Ishikawa (cell line): ENCODE data around the gene DDAH1.

Source experiments
- CEBPB ChIP-seq: IDR thresholded peaks from 2 replicates; pipeline ENCODE4 v1.6.1; 2012
- CREB1 ChIP-seq: IDR thresholded peaks from 2 replicates; pipeline ENCODE4 v1.6.1; 2012; ENCODE audit warnings: low read depth
- EGR1 ChIP-seq: IDR thresholded peaks from 2 replicates; pipeline ENCODE4 v1.6.1; 2012
- EP300 ChIP-seq: IDR thresholded peaks from 2 replicates; pipeline ENCODE4 v1.6.1; 2012; ENCODE audit warnings: borderline replicate concordance
- FOXM1 ChIP-seq: IDR thresholded peaks from 2 replicates; pipeline ENCODE4 v1.6.1; 2012; ENCODE audit warnings: low read depth, borderline replicate concordance
- MAX ChIP-seq: IDR thresholded peaks from 2 replicates; pipeline ENCODE4 v1.6.1; 2012
- NFIC ChIP-seq: IDR thresholded peaks from 2 replicates; pipeline ENCODE4 v1.6.1; 2012
- RAD21 ChIP-seq: IDR thresholded peaks from 2 replicates; pipeline ENCODE4 v1.6.1; 2012; ENCODE audit warnings: low read depth
- REST ChIP-seq: IDR thresholded peaks from 2 replicates; pipeline ENCODE4 v1.6.1; 2012; ENCODE audit warnings: low read depth, mild to moderate bottlenecking
- TAF1 ChIP-seq: IDR thresholded peaks from 2 replicates; pipeline ENCODE4 v1.6.1; 2012; ENCODE audit warnings: low read depth, mild to moderate bottlenecking
- TCF12 ChIP-seq: IDR thresholded peaks from 2 replicates; pipeline ENCODE4 v1.6.1; 2012; ENCODE audit warnings: low read depth
- TEAD4 ChIP-seq: IDR thresholded peaks from 2 replicates; pipeline ENCODE4 v1.6.1; 2012
- USF1 ChIP-seq: IDR thresholded peaks from 2 replicates; pipeline ENCODE4 v1.6.1; 2012
- YY1 ChIP-seq: IDR thresholded peaks from 2 replicates; pipeline ENCODE4 v1.6.1; 2012; ENCODE audit warnings: low read depth
- ZBTB7A ChIP-seq: IDR thresholded peaks from 2 replicates; pipeline ENCODE4 v1.6.1; 2012; ENCODE audit warnings: low read depth

The DDAH1 gene

GRCh38 chr1:85465099-85465785, at the start of gene DDAH1:
DDAH1 (minus strand) TSS chr1:85465159; CDS start chr1:85465045, 114 bp downstream.
- no peak for TF ChIP-seq RAD21
- TF ChIP-seq ZBTB7A: peak; percentile 31; the same call in 1 of the 2 replicates
- TF ChIP-seq USF1: no peak

- TF ChIP-seq CEBPB (no peak), FOXM1 (no peak), EP300 (no peak), REST (no peak), TAF1 (no peak), MAX (no peak), RAD21 (no peak), USF1 (no peak), ZBTB7A (no peak), EGR1 (no peak), TEAD4 (no peak), CREB1 (no peak), YY1 (no peak), NFIC (no peak), TCF12 (no peak)
Measured at GRCh38 chr1:85504417-85504816, 39.5 kb upstream of the DDAH1 start.

- TF ChIP-seq USF1 (no peak), RAD21 (peak; percentile 60)
Measured at GRCh38 chr1:85502625-85503083, 37.7 kb upstream of the DDAH1 start.

GRCh38 chr1:85502171-85502570, 37.2 kb upstream of the DDAH1 start:
- TF ChIP-seq USF1: no peak
- no peak for TF ChIP-seq TEAD4

GRCh38 chr1:85501355-85501898, 36.5 kb upstream of the DDAH1 start:
- TF ChIP-seq TAF1: no peak
- no peak for TF ChIP-seq TEAD4
- TF ChIP-seq CEBPB: no peak
- TF ChIP-seq NFIC: no peak
- TF ChIP-seq TCF12: no peak
- no peak for TF ChIP-seq CREB1
- no peak for TF ChIP-seq REST
- no peak for TF ChIP-seq YY1
- TF ChIP-seq EP300: no peak
- TF ChIP-seq ZBTB7A: no peak
- TF ChIP-seq MAX: no peak

- TF ChIP-seq EP300 (peak; percentile 15; the same call in 1 of the 2 replicates), TEAD4 (peak; percentile 40; the same call in 1 of the 2 replicates), USF1 (no peak)
Measured at GRCh38 chr1:85496941-85497582, 32.1 kb upstream of the DDAH1 start.
